Measurements from ENCODE around the gene L3MBTL4.

DNA sequence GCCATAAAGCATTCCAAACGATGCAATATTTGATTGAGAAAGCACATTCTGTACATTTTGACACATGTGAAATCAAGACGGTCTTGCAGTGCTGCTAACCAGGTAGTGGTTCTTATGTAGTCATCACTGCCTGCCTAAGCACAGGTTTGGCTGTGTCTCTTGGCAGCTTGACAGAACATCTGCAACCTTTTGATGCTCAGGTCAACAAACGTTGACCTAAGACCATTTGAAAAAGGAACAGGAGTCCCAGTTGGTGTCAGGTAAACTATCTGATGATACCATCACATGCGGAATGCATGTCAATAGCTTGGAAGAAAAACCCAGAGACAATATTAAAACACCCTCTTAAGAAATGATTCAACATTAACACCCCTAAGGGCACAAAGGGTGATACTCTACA, 80.7 kb downstream of the L3MBTL4 start:
- TF ChIP-seq TCF7L2 (IDR thresholded peaks at IDR 0.05; ENCODE audit: borderline replicate concordance, extremely low read depth, insufficient read depth, insufficient read length) = no peak
- TF ChIP-seq, protein P1, sequence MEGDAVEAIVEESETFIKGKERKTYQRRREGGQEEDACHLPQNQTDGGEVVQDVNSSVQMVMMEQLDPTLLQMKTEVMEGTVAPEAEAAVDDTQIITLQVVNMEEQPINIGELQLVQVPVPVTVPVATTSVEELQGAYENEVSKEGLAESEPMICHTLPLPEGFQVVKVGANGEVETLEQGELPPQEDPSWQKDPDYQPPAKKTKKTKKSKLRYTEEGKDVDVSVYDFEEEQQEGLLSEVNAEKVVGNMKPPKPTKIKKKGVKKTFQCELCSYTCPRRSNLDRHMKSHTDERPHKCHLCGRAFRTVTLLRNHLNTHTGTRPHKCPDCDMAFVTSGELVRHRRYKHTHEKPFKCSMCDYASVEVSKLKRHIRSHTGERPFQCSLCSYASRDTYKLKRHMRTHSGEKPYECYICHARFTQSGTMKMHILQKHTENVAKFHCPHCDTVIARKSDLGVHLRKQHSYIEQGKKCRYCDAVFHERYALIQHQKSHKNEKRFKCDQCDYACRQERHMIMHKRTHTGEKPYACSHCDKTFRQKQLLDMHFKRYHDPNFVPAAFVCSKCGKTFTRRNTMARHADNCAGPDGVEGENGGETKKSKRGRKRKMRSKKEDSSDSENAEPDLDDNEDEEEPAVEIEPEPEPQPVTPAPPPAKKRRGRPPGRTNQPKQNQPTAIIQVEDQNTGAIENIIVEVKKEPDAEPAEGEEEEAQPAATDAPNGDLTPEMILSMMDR (IDR thresholded peaks at IDR 0.05 in 2 of 3, conservative IDR thresholded peaks at IDR 0.05 in 1 of 3; ENCODE audit: borderline replicate concordance in 1 of 3, insufficient read depth in 1 of 3, low read depth in 2 of 3, low read length in 2 of 3) = no peak
- TF ChIP-seq POLR2A (IDR thresholded peaks at IDR 0.05; ENCODE audit: borderline replicate concordance, extremely low read depth, insufficient read depth, insufficient read length) = no peak
- no peak for TF ChIP-seq EZH2phosphoT487 (IDR thresholded peaks at IDR 0.05; ENCODE audit: borderline replicate concordance)
